ENCODE data around the gene CER1.

GRCh38 chr9:14770592-14770991 lies 48.1 kb upstream of the CER1 start:
- TF ChIP-seq CTCF (IDR thresholded peaks at IDR 0.05) (no peak), POLR2A (IDR thresholded peaks at IDR 0.05) (no peak), EP300 (IDR thresholded peaks at IDR 0.05) (no peak), POLR2AphosphoS5 (IDR thresholded peaks at IDR 0.05) (no peak)

Measured in suprapubic skin (tissue), 4 donors.